HEK293 (cell line): ENCODE results near the gene TRIM7.
A peak's percentile ranks its signal among the peaks of the same experiment; 100 is the strongest.

Experiments
- CTCF ChIA-PET: fragments of 350-600 bp; formaldehyde crosslinking; extraction: SDS; loops from one replicate; lab custom pipeline; 2021; ENCODE audit warnings: antibody characterized with exemption; lab: Yijun Ruan, JAX
- POLR2A ChIA-PET: fragments of 300-600 bp; formaldehyde crosslinking; extraction: SDS; loops from one replicate; lab custom pipeline; 2020; ENCODE audit warnings: antibody characterized with exemption, inconsistent platforms; lab: Yijun Ruan, JAX
- H3K27ac ChIP-seq: fragments of 200-500 bp; sonication (Bioruptor generic); 2 replicates; pipeline ENCODE4 v1.5.1; 2014; ENCODE audit warnings: low read depth, low read length, control low read depth, inconsistent platforms; ENCODE audit errors: extremely low read depth
- H3K36me3 ChIP-seq, 2 experiments: fragments of 200-500 bp in 1 of 2; sonication (Bioruptor generic) in 1 of 2; 1 replicate in 1 of 2; 2 replicates in 1 of 2; pipeline ENCODE4 v1.5.1; 2014 to 2017; ENCODE audit warnings: inconsistent platforms in 2 of 2, low read length in 2 of 2; ENCODE audit not compliant: control insufficient read depth in 2 of 2, insufficient read depth in 1 of 2
- H3K4me1 ChIP-seq: fragments of 200-500 bp; sonication (Bioruptor generic); 2 replicates; pipeline ENCODE4 v1.5.1; 2014; ENCODE audit warnings: mild to moderate bottlenecking, low read length, inconsistent platforms; ENCODE audit not compliant: control insufficient read depth, insufficient read depth
- H3K4me3 ChIP-seq: 2 replicates; pipeline ENCODE4 v1.5.1; 2011; ENCODE audit warnings: low read depth, mild to moderate bottlenecking, control low read depth, low read length, moderate library complexity
- H3K9me3 ChIP-seq: fragments of 200-500 bp; sonication (Bioruptor generic); 2 replicates; pipeline ENCODE4 v1.5.1; 2014; ENCODE audit warnings: low read depth, low read length, inconsistent platforms; ENCODE audit not compliant: control insufficient read depth, insufficient read depth
- FEZF1 ChIP-seq: fragments of 450-650 bp; formaldehyde crosslinking; IDR thresholded peaks from 2 replicates; pipeline ENCODE4 v1.5.1; 2016; ENCODE audit warnings: missing biosample characterization, missing genetic modification characterization
- KLF1 ChIP-seq: fragments of 450-650 bp; formaldehyde crosslinking; IDR thresholded peaks from 2 replicates; pipeline ENCODE4 v1.5.1; 2016; ENCODE audit warnings: missing biosample characterization, missing genetic modification characterization
- PRDM1 ChIP-seq: fragments of 450-650 bp; formaldehyde crosslinking; IDR thresholded peaks from 2 replicates; pipeline ENCODE4; 2016; ENCODE audit warnings: missing biosample characterization, missing genetic modification characterization
- SETDB1 ChIP-seq: IDR thresholded peaks from one replicate; pipeline ENCODE4 v1.6.1; 2017; ENCODE audit warnings: mild to moderate bottlenecking, low read length, moderate library complexity, mixed read lengths; ENCODE audit not compliant: insufficient read length
- SP2 ChIP-seq: fragments of 450-650 bp; formaldehyde crosslinking; IDR thresholded peaks from 2 replicates; pipeline ENCODE4 v1.5.1; 2016; ENCODE audit warnings: missing biosample characterization, missing genetic modification characterization
- SP3 ChIP-seq: fragments of 450-650 bp; formaldehyde crosslinking; IDR thresholded peaks from 2 replicates; pipeline ENCODE4 v1.5.1; 2016; ENCODE audit warnings: missing biosample characterization, missing genetic modification characterization
- SP7 ChIP-seq: fragments of 450-650 bp; formaldehyde crosslinking; IDR thresholded peaks from 2 replicates; pipeline ENCODE4 v1.5.1; 2016; ENCODE audit warnings: missing biosample characterization, missing genetic modification characterization
- TCF7L2 ChIP-seq: IDR thresholded peaks from 2 replicates; pipeline ENCODE4 v1.6.1; 2011; ENCODE audit warnings: low read depth, mild to moderate bottlenecking, inconsistent platforms, low read length, moderate library complexity, borderline replicate concordance
- TRIM28 ChIP-seq: IDR thresholded peaks from 2 replicates; pipeline ENCODE4 v1.6.1; 2011; ENCODE audit warnings: low read length, control low read depth, borderline replicate concordance
- ZBTB1 ChIP-seq: fragments of 450-650 bp; formaldehyde crosslinking; IDR thresholded peaks from 2 replicates; pipeline ENCODE4 v1.5.1; 2016; ENCODE audit warnings: missing biosample characterization, missing genetic modification characterization
- ZBTB17 ChIP-seq: fragments of 450-650 bp; formaldehyde crosslinking; IDR thresholded peaks from 2 replicates; pipeline ENCODE4 v1.5.1; 2016; ENCODE audit warnings: missing biosample characterization, missing genetic modification characterization
- ZBTB8A ChIP-seq: fragments of 450-650 bp; formaldehyde crosslinking; IDR thresholded peaks from 2 replicates; pipeline ENCODE4 v1.5.1; 2016; ENCODE audit warnings: missing biosample characterization, missing genetic modification characterization
- ZFP3 ChIP-seq: fragments of 450-650 bp; formaldehyde crosslinking; IDR thresholded peaks from 2 replicates; pipeline ENCODE4 v1.5.1; 2016; ENCODE audit warnings: low read depth, missing biosample characterization, missing genetic modification characterization
- ZNF140 ChIP-seq: fragments of 450-650 bp; formaldehyde crosslinking; IDR thresholded peaks from 2 replicates; pipeline ENCODE4 v1.5.1; 2016; ENCODE audit warnings: missing biosample characterization, missing genetic modification characterization
- ZNF184 ChIP-seq: fragments of 450-650 bp; IDR thresholded peaks from 2 replicates; pipeline ENCODE4 v1.5.1; 2018; ENCODE audit warnings: missing biosample characterization, mild to moderate bottlenecking, missing genetic modification characterization
- ZNF2 ChIP-seq: fragments of 450-650 bp; formaldehyde crosslinking; IDR thresholded peaks from 2 replicates; pipeline ENCODE4 v1.5.1; 2016; ENCODE audit warnings: missing biosample characterization, missing genetic modification characterization
- ZNF202 ChIP-seq: fragments of 450-650 bp; formaldehyde crosslinking; IDR thresholded peaks from 2 replicates; pipeline ENCODE4 v1.5.1; 2016; ENCODE audit warnings: missing biosample characterization, missing genetic modification characterization, borderline replicate concordance
- ZNF324 ChIP-seq: fragments of 450-650 bp; formaldehyde crosslinking; IDR thresholded peaks from 2 replicates; pipeline ENCODE4 v1.5.1; 2016; ENCODE audit warnings: missing biosample characterization, missing genetic modification characterization
- ZNF366 ChIP-seq: fragments of 450-650 bp; formaldehyde crosslinking; conservative IDR thresholded peaks from 2 replicates; pipeline ENCODE4 v1.5.1; 2016; ENCODE audit warnings: missing biosample characterization, missing genetic modification characterization
- ZNF433 ChIP-seq: fragments of 450-650 bp; formaldehyde crosslinking; IDR thresholded peaks from 2 replicates; pipeline ENCODE4 v1.5.1; 2016; ENCODE audit warnings: missing biosample characterization, missing genetic modification characterization, low read depth
- ZNF488 ChIP-seq: fragments of 450-650 bp; formaldehyde crosslinking; IDR thresholded peaks from 2 replicates; pipeline ENCODE4 v1.5.1; 2016; ENCODE audit warnings: missing biosample characterization, missing genetic modification characterization
- ZNF521 ChIP-seq: fragments of 450-650 bp; formaldehyde crosslinking; IDR thresholded peaks from 2 replicates; pipeline ENCODE4 v1.5.1; 2017; ENCODE audit warnings: missing biosample characterization, mild to moderate bottlenecking, missing genetic modification characterization
- ZNF529 ChIP-seq: fragments of 450-650 bp; formaldehyde crosslinking; IDR thresholded peaks from 2 replicates; pipeline ENCODE4 v1.5.1; 2017; ENCODE audit warnings: missing genetic modification characterization, missing biosample characterization; ENCODE audit not compliant: insufficient replicate concordance
- ZNF548 ChIP-seq: fragments of 450-650 bp; formaldehyde crosslinking; IDR thresholded peaks from 2 replicates; pipeline ENCODE4 v1.5.1; 2016; ENCODE audit warnings: missing biosample characterization, missing genetic modification characterization
- ZNF639 ChIP-seq: fragments of 450-650 bp; formaldehyde crosslinking; IDR thresholded peaks from 2 replicates; pipeline ENCODE4 v1.5.1; 2016; ENCODE audit warnings: missing biosample characterization, missing genetic modification characterization
- ZNF677 ChIP-seq: fragments of 450-650 bp; IDR thresholded peaks from 2 replicates; pipeline ENCODE4 v1.5.0; 2018; ENCODE audit warnings: missing biosample characterization, mild to moderate bottlenecking, missing genetic modification characterization, moderate library complexity
- ZNF777 ChIP-seq: fragments of 450-650 bp; formaldehyde crosslinking; IDR thresholded peaks from 2 replicates; pipeline ENCODE4 v1.5.1; 2017; ENCODE audit warnings: missing biosample characterization, missing genetic modification characterization, borderline replicate concordance
- ZSCAN18 ChIP-seq: fragments of 450-650 bp; formaldehyde crosslinking; IDR thresholded peaks from 2 replicates; pipeline ENCODE4 v1.5.1; 2016; ENCODE audit warnings: missing biosample characterization, missing genetic modification characterization
- TF ChIP-seq, protein P1 (sequence below): fragments of 450-650 bp; formaldehyde crosslinking; IDR thresholded peaks from 2 replicates; pipeline ENCODE4; 2016; ENCODE audit warnings: missing biosample characterization, missing genetic modification characterization
- TF ChIP-seq, protein P2 (sequence below): fragments of 450-650 bp; formaldehyde crosslinking; IDR thresholded peaks from 2 replicates; pipeline ENCODE4 v1.5.1; 2016; ENCODE audit warnings: missing biosample characterization, missing genetic modification characterization

Gene TRIM7

GRCh38 chr5:181164076-181164952, 40.7 kb downstream of the TRIM7 start (continued):
- no peak for TF ChIP-seq SP7 (tag by site-specific recombination)

DNA sequence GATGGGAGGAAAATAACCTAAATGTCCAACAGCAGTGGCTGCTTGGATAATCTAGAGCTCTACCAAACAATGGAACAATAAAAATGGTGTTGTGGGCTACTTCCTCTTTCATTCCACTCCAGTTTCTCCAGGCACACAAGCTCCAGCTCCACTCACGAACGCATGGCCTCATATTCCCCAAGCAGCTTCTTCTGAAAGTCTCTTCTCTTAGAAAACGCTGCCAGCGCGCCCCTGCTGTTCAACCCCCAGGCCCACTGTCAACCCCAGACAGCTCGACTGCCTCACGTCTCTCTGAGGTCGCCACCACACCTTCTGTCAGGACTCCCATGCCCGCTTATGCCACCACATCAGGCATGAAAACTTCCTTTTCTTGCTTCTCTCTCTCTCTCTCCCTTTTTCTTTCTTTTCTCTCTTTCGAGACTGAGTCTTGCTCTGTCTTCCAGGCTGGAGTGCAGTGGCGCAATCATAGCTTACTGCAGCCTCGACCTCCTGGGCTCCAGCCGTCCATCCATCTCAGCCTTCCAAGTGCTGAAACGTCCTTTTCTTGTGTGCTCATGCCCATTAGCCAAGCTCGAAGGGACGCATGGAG, 41.4 kb downstream of the TRIM7 start:
- Histone ChIP-seq H3K4me1 (peaks cover 4% of the 10 kb centered on the region), H3K36me3 (no peaks in the 10 kb centered on the region), H3K9me3 (no peaks in the 10 kb centered on the region), H3K4me3 (no peak overlapping the region), H3K27ac (no peak overlapping the region)
- ChIA-PET CTCF (interaction anchor here (0.7 to 0.8 kb wide), 2 partner anchors 9 to 1795 kb away, joined by 3 to 6 read pairs; no protein-coding TSS in a partner anchor), POLR2A (no interaction called here)
- TF ChIP-seq ZNF324 (tag by site-specific recombination) (0 out of 2 replicates have a peak, but pooled peaks have one; percentile 37), SETDB1 (no peak), ZSCAN18 (no peak), ZNF677 (no peak), FEZF1 (tag by site-specific recombination) (no peak), ZBTB17 (tag by site-specific recombination) (peak; percentile 66), ZNF639 (tag by site-specific recombination) (no peak), PRDM1 (tag by site-specific recombination) (peak; percentile 68), ZNF433 (tag by site-specific recombination) (no peak), KLF1 (tag by site-specific recombination) (no peak), TCF7L2 (no peak), ZNF366 (tag by site-specific recombination) (peak; percentile 67), ZNF140 (no peak), ZNF548 (no peak; the same call in 1 of the 2 replicates), TRIM28 (0 out of 2 replicates have a peak, but pooled peaks have one; percentile 21), ZFP3 (tag by site-specific recombination) (no peak), ZNF2 (tag by site-specific recombination) (peak; percentile 27; the same call in 1 of the 2 replicates), ZNF488 (tag by site-specific recombination) (no peak), ZNF521 (tag by site-specific recombination) (no peak), ZNF184 (tag by site-specific recombination) (no peak), SP3 (tag by site-specific recombination) (no peak), ZNF202 (tag by site-specific recombination) (no peak), ZNF529 (tag by site-specific recombination) (no peak), ZBTB1 (tag by site-specific recombination) (no peak), ZBTB8A (tag by site-specific recombination) (0 out of 2 replicates have a peak, but pooled peaks have one; percentile 39), SP2 (tag by site-specific recombination) (no peak), ZNF777 (tag by site-specific recombination) (peak; percentile 70)
- TF ChIP-seq, protein P1, sequence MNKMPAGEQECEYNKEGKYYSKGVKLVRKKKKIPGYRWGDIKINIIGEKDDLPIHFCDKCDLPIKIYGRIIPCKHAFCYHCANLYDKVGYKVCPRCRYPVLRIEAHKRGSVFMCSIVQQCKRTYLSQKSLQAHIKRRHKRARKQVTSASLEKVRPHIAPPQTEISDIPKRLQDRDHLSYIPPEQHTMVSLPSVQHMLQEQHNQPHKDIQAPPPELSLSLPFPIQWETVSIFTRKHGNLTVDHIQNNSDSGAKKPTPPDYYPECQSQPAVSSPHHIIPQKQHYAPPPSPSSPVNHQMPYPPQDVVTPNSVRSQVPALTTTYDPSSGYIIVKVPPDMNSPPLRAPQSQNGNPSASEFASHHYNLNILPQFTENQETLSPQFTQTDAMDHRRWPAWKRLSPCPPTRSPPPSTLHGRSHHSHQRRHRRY (tag by site-specific recombination), result no peak
- TF ChIP-seq, protein P2, sequence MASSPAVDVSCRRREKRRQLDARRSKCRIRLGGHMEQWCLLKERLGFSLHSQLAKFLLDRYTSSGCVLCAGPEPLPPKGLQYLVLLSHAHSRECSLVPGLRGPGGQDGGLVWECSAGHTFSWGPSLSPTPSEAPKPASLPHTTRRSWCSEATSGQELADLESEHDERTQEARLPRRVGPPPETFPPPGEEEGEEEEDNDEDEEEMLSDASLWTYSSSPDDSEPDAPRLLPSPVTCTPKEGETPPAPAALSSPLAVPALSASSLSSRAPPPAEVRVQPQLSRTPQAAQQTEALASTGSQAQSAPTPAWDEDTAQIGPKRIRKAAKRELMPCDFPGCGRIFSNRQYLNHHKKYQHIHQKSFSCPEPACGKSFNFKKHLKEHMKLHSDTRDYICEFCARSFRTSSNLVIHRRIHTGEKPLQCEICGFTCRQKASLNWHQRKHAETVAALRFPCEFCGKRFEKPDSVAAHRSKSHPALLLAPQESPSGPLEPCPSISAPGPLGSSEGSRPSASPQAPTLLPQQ (tag by site-specific recombination), result no peak
